K562 (cell line): ENCODE results near the gene SLAMF6. TPM values are rescaled to one million over a fixed set of nuclear protein-coding genes. Genes with fewer than 3 reads are reported as not detected.

Experiments
- ASH1L ChIP-seq: fragments of 450-650 bp; IDR thresholded peaks from 2 replicates; pipeline ENCODE4 v1.6.1; 2018; ENCODE audit warnings: borderline replicate concordance, mild to moderate bottlenecking, low read depth; ENCODE audit not compliant: partially characterized antibody
- ATF7 ChIP-seq: fragments of 450-650 bp; IDR thresholded peaks from 2 replicates; pipeline ENCODE4 v1.7.1; 2014; ENCODE audit warnings: mild to moderate bottlenecking, moderate library complexity
- BCL6 ChIP-seq: fragments of 250-450 bp; sonication (Bioruptor Pico); IDR thresholded peaks from 2 replicates; pipeline ENCODE4 v1.4.0; 2020
- CBX1 ChIP-seq: sonication (generic); IDR thresholded peaks from 2 replicates; pipeline ENCODE4 v1.6.1; 2016; ENCODE audit warnings: antibody characterized with exemption, low read depth, mild to moderate bottlenecking
- CBX2 ChIP-seq: fragments of 200-600 bp; sonication (generic); IDR thresholded peaks from one replicate; pipeline ENCODE4 v1.6.1; 2012; ENCODE audit warnings: mild to moderate bottlenecking, low read length, inconsistent platforms; ENCODE audit not compliant: insufficient read depth, poor library complexity, severe bottlenecking
- CBX5 ChIP-seq: IDR thresholded peaks from 2 replicates; pipeline ENCODE4 v1.6.1; 2014; ENCODE audit warnings: low read depth, borderline replicate concordance
- CGGBP1 ChIP-seq: fragments of 250-450 bp; sonication (Bioruptor Pico); IDR thresholded peaks from 2 replicates; pipeline ENCODE4 v1.9.0; 2021; ENCODE audit warnings: mild to moderate bottlenecking
- CREB1 ChIP-seq, 2 experiments: sonication (generic) in 1 of 2; formaldehyde crosslinking in 1 of 2; IDR thresholded peaks; 2 replicates each; pipeline versions ENCODE4 v1.6.1 to v1.8.0; 2012 to 2022; ENCODE audit warnings: inconsistent platforms in 1 of 2, mild to moderate bottlenecking in 1 of 2, missing genetic modification reagents in 1 of 2, moderate library complexity in 1 of 2
- DIDO1 ChIP-seq: fragments of 450-650 bp; IDR thresholded peaks from 2 replicates; pipeline ENCODE4 v1.6.1; 2016; ENCODE audit warnings: low read depth, missing biosample characterization, missing genetic modification characterization
- GABPB2 ChIP-seq: fragments of 250-450 bp; sonication (Bioruptor Pico); conservative IDR thresholded peaks from 2 replicates; pipeline ENCODE4 v1.5.1; 2021; ENCODE audit warnings: mild to moderate bottlenecking
- GTF2F1 ChIP-seq: IDR thresholded peaks from 2 replicates; pipeline ENCODE4 v1.6.1; 2011; ENCODE audit warnings: low read depth, low read length, improper control_type of control experiment
- ILF3 ChIP-seq: fragments of 450-650 bp; IDR thresholded peaks from 2 replicates; pipeline ENCODE4 v1.6.1; 2018; ENCODE audit warnings: antibody characterized with exemption, mild to moderate bottlenecking, moderate library complexity, borderline replicate concordance
- MXD1 ChIP-seq: fragments of 250-450 bp; sonication (Bioruptor Pico); IDR thresholded peaks from 2 replicates; pipeline ENCODE4 v1.8.0; 2021; ENCODE audit warnings: borderline replicate concordance, mild to moderate bottlenecking, moderate library complexity; ENCODE audit not compliant: poor library complexity, severe bottlenecking
- NFIC ChIP-seq: fragments of 450-650 bp; IDR thresholded peaks from 2 replicates; pipeline ENCODE4 v1.6.1; 2017; ENCODE audit warnings: mild to moderate bottlenecking, inconsistent platforms
- NFIX ChIP-seq: fragments of 250-450 bp; sonication (Bioruptor Pico); IDR thresholded peaks from 2 replicates; pipeline ENCODE4 v1.4.0; 2020; ENCODE audit warnings: low read depth, mild to moderate bottlenecking, moderate library complexity
- PATZ1 ChIP-seq: fragments of 250-450 bp; sonication (Bioruptor Pico); IDR thresholded peaks from 2 replicates; pipeline ENCODE4 v1.5.0; 2020; ENCODE audit warnings: mild to moderate bottlenecking, borderline replicate concordance
- RAD21 ChIP-seq, 2 experiments: fragments of 250-450 bp in 1 of 2; fragments of 450-650 bp in 1 of 2; sonication (Bioruptor Pico) in 1 of 2; formaldehyde crosslinking in 1 of 2; IDR thresholded peaks in 1 of 2; conservative IDR thresholded peaks in 1 of 2; 2 replicates each; pipeline versions ENCODE4 v1.4.0 to v1.8.0; 2020 to 2022; ENCODE audit warnings: mild to moderate bottlenecking in 2 of 2, moderate library complexity in 1 of 2
- SOX6 ChIP-seq: fragments of 450-650 bp; IDR thresholded peaks from 2 replicates; pipeline ENCODE4 v1.6.1; 2014; ENCODE audit warnings: mild to moderate bottlenecking
- TBL1XR1 ChIP-seq, 2 experiments: IDR thresholded peaks; 2 replicates each; pipeline ENCODE4 v1.6.1; 2012; ENCODE audit warnings: improper control_type of control experiment in 2 of 2, low read length in 2 of 2, mild to moderate bottlenecking in 1 of 2
- TFAP4 ChIP-seq: sonication (generic); formaldehyde crosslinking; IDR thresholded peaks from 2 replicates; pipeline ENCODE4 v1.8.0; 2022; ENCODE audit warnings: missing genetic modification reagents, mild to moderate bottlenecking, moderate library complexity, borderline replicate concordance
- YBX1 ChIP-seq: fragments of 450-650 bp; IDR thresholded peaks from 2 replicates; pipeline ENCODE4 v1.7.1; 2016; ENCODE audit warnings: mild to moderate bottlenecking
- ZNF512 ChIP-seq: IDR thresholded peaks from 2 replicates; pipeline ENCODE4 v1.6.1; 2016; ENCODE audit warnings: missing genetic modification characterization, missing compliant biosample characterization
- ZNF551 ChIP-seq: fragments of 250-450 bp; sonication (Bioruptor Pico); IDR thresholded peaks from 2 replicates; pipeline ENCODE4 v1.5.0; 2021; ENCODE audit warnings: mild to moderate bottlenecking, moderate library complexity
- ZSCAN32 ChIP-seq: fragments of 450-650 bp; formaldehyde crosslinking; IDR thresholded peaks from 2 replicates; pipeline ENCODE4 v1.4.0; 2020; ENCODE audit warnings: mild to moderate bottlenecking, moderate library complexity
- polyA plus RNA-seq, 8 experiments: library from polyadenylated mRNA; depleted of rRNA in 4 of 8; stranded (reverse) in 5 of 8; unstranded in 3 of 8; fragments of >200 nt; fragmentation: Nextera tagmentation in 2 of 8; fragmentation: Illumina TruSeq in 1 of 8; extraction: Ambion mirVana in 2 of 8; extraction: Trizol in 1 of 8; gene quantifications; 2 replicates each; pipeline versions ENCODE4 v1.2.1 to v1.2.3, GENCODE V29; 2011 to 2014; ENCODE audit warnings: inconsistent platforms in 1 of 8, missing spikeins in 1 of 8
- total RNA-seq, 7 experiments: library from RNA; depleted of rRNA in 6 of 7; stranded (reverse); fragments of >200 nt in 6 of 7; fragmentation: Illumina TruSeq in 2 of 7; extraction: Trizol in 2 of 7; gene quantifications; 2 replicates each; pipeline versions ENCODE4 v1.2.1 to v1.2.3, GENCODE V29; 2011 to 2021; ENCODE audit warnings: low replicate concordance in 1 of 7

Gene SLAMF6
- total and polyA plus RNA-seq, 9 of the 15 experiments (the other 6 are each of a cell fraction or from before 2014, with no cell fraction given), result 0.56 to 4.8 (median 1.1) TPM

GRCh38 chr1:160522622-160523345 is at the start of gene SLAMF6 (continued):
- no peak for TF ChIP-seq DIDO1
- TF ChIP-seq NFIC, result peak; percentile 98
- no peak for TF ChIP-seq GTF2F1
- TF ChIP-seq TFAP4, result no peak
- TF ChIP-seq PATZ1 (CRISPR knock-in tag), result no peak
- TF ChIP-seq CBX1, result no peak
- TF ChIP-seq YBX1, result no peak
- TF ChIP-seq BCL6 (CRISPR knock-in tag), result no peak
- TF ChIP-seq NFIX (CRISPR knock-in tag), result peak; percentile 71
- no peak for TF ChIP-seq ZSCAN32 (CRISPR knock-in tag)
- no peak for TF ChIP-seq GABPB2 (CRISPR knock-in tag)
- no peak for TF ChIP-seq CREB1 (IDR thresholded peaks at IDR 0.05)
- no peak for TF ChIP-seq CREB1 (CRISPR knock-in tag; IDR thresholded peaks at IDR 0.05)
- no peak for TF ChIP-seq ZNF512 (tag)
- TF ChIP-seq RAD21 (CRISPR knock-in tag; conservative IDR thresholded peaks at IDR 0.05 in 1 of 2, IDR thresholded peaks at IDR 0.05 in 1 of 2), result no peak
- TF ChIP-seq ASH1L, result no peak
- TF ChIP-seq ZNF551, result no peak
- no peak for TF ChIP-seq CBX5
- TF ChIP-seq TBL1XR1 (IDR thresholded peaks at IDR 0.05; ENCODE audit: low read length in 2 of 2), result no peak
- 0 out of 2 replicates have a peak, but pooled peaks have one; percentile 38 for TF ChIP-seq ATF7
- no peak for TF ChIP-seq CGGBP1
- TF ChIP-seq SOX6, result peak; percentile 76; the same call in 1 of the 2 replicates
- no peak for TF ChIP-seq MXD1
- TF ChIP-seq ILF3, result no peak
- no peak for TF ChIP-seq CBX2
